Measurements from ENCODE around the gene C1R.

The C1R gene

DNA sequence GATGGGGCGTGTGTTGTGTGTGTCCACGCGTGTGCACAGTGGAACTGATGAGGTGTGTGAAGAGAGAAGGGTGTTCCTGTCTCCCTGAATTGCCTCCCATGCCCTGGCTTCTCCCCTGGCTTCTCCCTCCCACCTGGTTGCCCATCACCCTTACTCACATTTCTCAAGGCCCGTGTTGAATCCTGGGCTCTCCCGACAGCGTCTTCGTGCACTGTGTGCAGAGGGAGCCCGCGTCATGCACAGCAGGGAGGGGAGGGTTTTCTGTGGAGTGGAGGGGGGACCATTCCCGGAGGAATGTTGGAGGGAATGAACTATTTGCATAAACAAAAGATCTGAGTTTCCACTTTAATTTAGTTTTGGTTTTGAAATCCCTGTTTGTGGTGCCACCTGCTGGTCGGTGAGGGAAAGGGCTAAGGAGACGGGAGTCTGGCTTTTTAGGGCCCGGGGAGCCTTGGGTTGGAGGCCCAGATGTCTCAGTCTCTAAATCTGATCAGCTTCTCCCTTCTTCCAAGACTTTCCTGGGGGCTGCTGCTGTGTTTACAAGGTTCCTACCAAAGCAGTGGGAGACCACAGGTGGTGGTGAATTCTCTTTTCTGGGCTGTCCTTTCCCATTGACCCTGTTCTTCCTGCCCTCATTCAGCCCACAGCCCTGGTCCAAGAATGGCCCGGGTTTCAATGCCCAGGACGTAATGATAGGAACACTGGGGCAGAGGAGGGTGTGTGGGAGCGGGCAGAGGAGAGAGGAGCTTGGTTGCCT is at the start of gene C1R:
Gene C1R, minus strand, starts transcription at position 217 of the 757 bp plus-strand sequence. Its CDS starts 57 bp downstream, at position 160.
- H3K4me1 ChIP-seq (ENCODE audit: control insufficient read depth, low read length), result no peaks in the 10 kb centered on the region
- peaks cover 47% of the 10 kb centered on the region for H3K27me3 ChIP-seq (ENCODE audit: control insufficient read depth, low read length)
- no peak within 1 kb of the TSS for H3K4me3 ChIP-seq (ENCODE audit: low read length)
- no peaks in the 10 kb centered on the region for H3K36me3 ChIP-seq (ENCODE audit: control insufficient read depth, low read length)
- no peaks in the 10 kb centered on the region for H3K9me3 ChIP-seq (ENCODE audit: control insufficient read depth, insufficient read depth, low read length)
- H3K4me2 ChIP-seq (ENCODE audit: low read length), result peak within 1 kb of the TSS; percentile 17; the same call in 1 of the 2 replicates
- no peaks in the 10 kb centered on the region for H4K20me1 ChIP-seq (ENCODE audit: control insufficient read depth, insufficient read depth, low read depth, low read length)
- H3K79me2 ChIP-seq (ENCODE audit: control insufficient read depth, low read length), result no peaks in the 10 kb centered on the region
- no peak for TF ChIP-seq EZH2phosphoT487 (IDR thresholded peaks at IDR 0.05; ENCODE audit: borderline replicate concordance, low read length)
- TF ChIP-seq, protein P1, sequence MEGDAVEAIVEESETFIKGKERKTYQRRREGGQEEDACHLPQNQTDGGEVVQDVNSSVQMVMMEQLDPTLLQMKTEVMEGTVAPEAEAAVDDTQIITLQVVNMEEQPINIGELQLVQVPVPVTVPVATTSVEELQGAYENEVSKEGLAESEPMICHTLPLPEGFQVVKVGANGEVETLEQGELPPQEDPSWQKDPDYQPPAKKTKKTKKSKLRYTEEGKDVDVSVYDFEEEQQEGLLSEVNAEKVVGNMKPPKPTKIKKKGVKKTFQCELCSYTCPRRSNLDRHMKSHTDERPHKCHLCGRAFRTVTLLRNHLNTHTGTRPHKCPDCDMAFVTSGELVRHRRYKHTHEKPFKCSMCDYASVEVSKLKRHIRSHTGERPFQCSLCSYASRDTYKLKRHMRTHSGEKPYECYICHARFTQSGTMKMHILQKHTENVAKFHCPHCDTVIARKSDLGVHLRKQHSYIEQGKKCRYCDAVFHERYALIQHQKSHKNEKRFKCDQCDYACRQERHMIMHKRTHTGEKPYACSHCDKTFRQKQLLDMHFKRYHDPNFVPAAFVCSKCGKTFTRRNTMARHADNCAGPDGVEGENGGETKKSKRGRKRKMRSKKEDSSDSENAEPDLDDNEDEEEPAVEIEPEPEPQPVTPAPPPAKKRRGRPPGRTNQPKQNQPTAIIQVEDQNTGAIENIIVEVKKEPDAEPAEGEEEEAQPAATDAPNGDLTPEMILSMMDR (IDR thresholded peaks at IDR 0.05; ENCODE audit: low read depth, low read length, poor library complexity, severe bottlenecking), result peak; percentile 84
- H3F3A ChIP-seq (ENCODE audit: control insufficient read depth, insufficient read depth), result no peaks in the 10 kb centered on the region
- H3K9me2 ChIP-seq (replicated peaks; ENCODE audit: control insufficient read depth, low read length), result no peaks in the 10 kb centered on the region
- H3K27ac ChIP-seq (ENCODE audit: low read depth, low read length), result no peak within 1 kb of the TSS

DNA sequence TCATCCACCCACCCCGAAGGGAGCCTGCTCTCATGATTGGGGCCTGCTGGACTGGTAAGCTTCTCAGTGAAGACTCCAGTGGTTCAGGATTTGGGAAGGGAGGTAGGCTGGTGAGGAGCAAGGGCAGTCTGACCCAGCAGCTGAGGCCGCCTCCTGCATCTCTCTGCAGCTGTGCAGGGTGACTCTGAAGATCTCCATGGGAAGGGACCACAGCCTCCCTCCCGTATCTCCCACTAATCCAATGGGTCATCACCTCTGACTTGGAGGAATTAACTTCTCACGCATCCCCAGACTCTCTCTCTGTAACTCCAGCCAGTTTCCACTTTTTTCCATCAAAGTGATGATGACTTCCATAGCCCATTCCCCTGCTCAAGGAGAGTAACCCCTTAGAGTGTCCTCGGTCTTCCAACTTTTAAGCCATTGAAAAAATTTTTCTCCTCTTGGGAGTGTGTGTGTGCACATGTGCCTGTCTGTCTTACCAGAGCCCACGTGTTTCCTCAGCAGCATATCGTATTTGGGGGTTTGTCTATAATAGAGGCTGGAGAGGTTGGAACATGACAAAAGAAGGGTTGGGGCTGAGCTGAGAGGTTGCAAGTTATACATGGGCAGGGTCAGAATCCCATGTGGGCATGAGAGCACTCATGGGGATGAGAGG is 49.2 kb upstream of the C1R start:
- no peaks in the 10 kb centered on the region for H3K36me3 ChIP-seq (ENCODE audit: control insufficient read depth, low read length)
- no peak overlapping the region for H3K27ac ChIP-seq (ENCODE audit: low read depth, low read length)
- H3K9me3 ChIP-seq (ENCODE audit: control insufficient read depth, insufficient read depth, low read length), result no peaks in the 10 kb centered on the region
- H3K4me3 ChIP-seq (ENCODE audit: low read length), result no peak overlapping the region
- no peaks in the 10 kb centered on the region for H3K4me1 ChIP-seq (ENCODE audit: control insufficient read depth, low read length)
- H3K79me2 ChIP-seq (ENCODE audit: control insufficient read depth, low read length), result no peaks in the 10 kb centered on the region
- no peaks in the 10 kb centered on the region for H3F3A ChIP-seq (ENCODE audit: control insufficient read depth, insufficient read depth)
- H3K27me3 ChIP-seq (ENCODE audit: control insufficient read depth, low read length), result no peaks in the 10 kb centered on the region
- no peaks in the 10 kb centered on the region for H4K20me1 ChIP-seq (ENCODE audit: control insufficient read depth, insufficient read depth, low read depth, low read length)
- H3K9me2 ChIP-seq (replicated peaks; ENCODE audit: control insufficient read depth, low read length), result no peaks in the 10 kb centered on the region
- TF ChIP-seq, protein P1 (IDR thresholded peaks at IDR 0.05; ENCODE audit: low read depth, low read length, poor library complexity, severe bottlenecking), result no peak
- no peak for TF ChIP-seq EZH2phosphoT487 (IDR thresholded peaks at IDR 0.05; ENCODE audit: borderline replicate concordance, low read length)
- no peak overlapping the region for H3K4me2 ChIP-seq (ENCODE audit: low read length)

GRCh38 chr12:7139200-7139599 is 47.0 kb upstream of the C1R start:
- TF ChIP-seq, protein P1 (IDR thresholded peaks at IDR 0.05; ENCODE audit: low read depth, low read length, poor library complexity, severe bottlenecking), result no peak
- TF ChIP-seq EZH2phosphoT487 (IDR thresholded peaks at IDR 0.05; ENCODE audit: borderline replicate concordance, low read length), result no peak
- Histone ChIP-seq H3K9me3 (ENCODE audit: control insufficient read depth, insufficient read depth, low read length) (no peaks in the 10 kb centered on the region), H3K4me3 (ENCODE audit: low read length) (no peak overlapping the region), H3K9me2 (replicated peaks; ENCODE audit: control insufficient read depth, low read length) (no peaks in the 10 kb centered on the region), H3K4me1 (ENCODE audit: control insufficient read depth, low read length) (no peaks in the 10 kb centered on the region), H3F3A (ENCODE audit: control insufficient read depth, insufficient read depth) (no peaks in the 10 kb centered on the region), H4K20me1 (ENCODE audit: control insufficient read depth, insufficient read depth, low read depth, low read length) (no peaks in the 10 kb centered on the region), H3K27me3 (ENCODE audit: control insufficient read depth, low read length) (no peaks in the 10 kb centered on the region), H3K4me2 (ENCODE audit: low read length) (no peak overlapping the region), H3K27ac (ENCODE audit: low read depth, low read length) (no peak overlapping the region), H3K36me3 (ENCODE audit: control insufficient read depth, low read length) (no peaks in the 10 kb centered on the region), H3K79me2 (ENCODE audit: control insufficient read depth, low read length) (no peaks in the 10 kb centered on the region)

All from DOHH2 (cell line).